ENCODE measurements around the gene UBE2Q2.
"Not testable (repeated sequence)": the region's sequence is repeated elsewhere in the genome, so short reads cannot be mapped to it uniquely, and the experiment has no call there.

The UBE2Q2 gene

DNA sequence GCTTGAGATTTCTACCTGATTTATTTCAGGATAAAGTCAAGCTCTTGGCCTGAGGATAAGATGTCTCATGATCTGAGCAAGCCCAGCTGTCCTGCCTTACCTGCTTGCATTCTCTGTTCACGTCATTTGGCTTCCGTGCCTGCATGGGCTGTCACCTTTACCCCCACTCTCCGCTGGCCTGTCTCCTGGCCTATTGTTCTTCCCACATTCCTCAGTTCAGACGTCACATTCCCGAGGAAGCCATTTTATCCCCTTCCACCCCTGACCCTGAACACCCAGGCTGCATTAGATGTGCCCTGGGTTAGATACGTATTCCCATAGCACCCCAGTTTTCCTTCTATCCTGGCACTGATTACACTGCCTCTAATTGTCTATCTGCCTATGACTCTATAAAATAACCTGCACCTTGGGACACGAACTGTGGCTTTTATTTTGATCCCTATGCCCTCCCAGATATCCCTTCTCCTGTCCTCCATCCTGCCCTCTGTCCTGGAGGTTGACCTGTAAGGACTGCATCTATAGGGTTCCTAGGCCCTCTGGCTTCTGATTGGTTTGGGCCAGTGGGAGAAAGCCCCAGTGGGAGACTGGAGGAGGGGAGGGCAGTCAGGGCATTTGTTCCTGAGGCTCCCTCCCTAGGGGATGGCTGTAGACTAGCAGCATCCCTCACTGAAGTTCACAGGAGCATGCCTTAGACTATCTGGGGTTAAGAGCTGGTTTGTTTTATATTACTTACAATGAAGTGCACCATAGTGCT is 19.2 kb upstream of the UBE2Q2 start:
- no peak for DNase-seq (ENCODE audit: low spot score)

DNA sequence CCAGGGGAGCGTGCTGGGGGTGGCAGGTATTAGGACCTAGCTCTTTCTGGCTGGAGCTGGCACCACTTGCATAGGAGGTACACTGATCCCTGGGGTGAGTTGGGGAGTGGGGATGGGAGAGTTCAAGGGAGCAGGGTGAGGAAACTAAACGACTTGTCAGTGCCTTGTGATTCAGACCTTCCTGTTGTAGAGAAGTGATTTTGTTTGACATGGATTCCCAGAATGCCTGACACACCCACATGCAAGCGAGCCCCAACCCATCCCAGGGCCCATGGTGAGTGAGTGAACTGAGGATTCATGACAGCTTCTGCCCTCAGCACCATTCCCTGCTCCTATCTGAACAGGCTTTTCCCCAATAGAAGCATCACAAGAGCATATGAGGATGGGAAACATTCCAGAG is 15.6 kb upstream of the UBE2Q2 start:
- no peak for DNase-seq (ENCODE audit: low spot score)

DNA sequence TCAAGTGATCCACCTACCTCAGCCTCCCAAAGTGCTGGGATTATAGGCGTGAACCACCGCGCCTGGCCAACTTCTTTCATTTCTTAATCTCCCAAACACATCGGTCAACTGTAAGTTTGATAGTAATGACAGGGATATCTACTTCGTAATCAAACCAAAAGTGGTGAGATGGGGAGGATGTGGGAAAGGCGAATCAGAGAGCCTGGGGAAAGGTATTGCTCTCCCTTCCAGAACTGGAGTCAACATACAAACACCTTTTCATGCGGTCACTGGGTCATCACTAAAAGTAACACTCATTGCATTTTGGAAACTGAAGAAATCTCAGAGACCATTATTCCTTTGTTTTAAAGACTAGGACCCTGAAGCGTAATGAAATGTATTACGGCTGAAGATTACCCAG is 14.8 kb upstream of the UBE2Q2 start:
- no peak for DNase-seq (ENCODE audit: low spot score)

DNA sequence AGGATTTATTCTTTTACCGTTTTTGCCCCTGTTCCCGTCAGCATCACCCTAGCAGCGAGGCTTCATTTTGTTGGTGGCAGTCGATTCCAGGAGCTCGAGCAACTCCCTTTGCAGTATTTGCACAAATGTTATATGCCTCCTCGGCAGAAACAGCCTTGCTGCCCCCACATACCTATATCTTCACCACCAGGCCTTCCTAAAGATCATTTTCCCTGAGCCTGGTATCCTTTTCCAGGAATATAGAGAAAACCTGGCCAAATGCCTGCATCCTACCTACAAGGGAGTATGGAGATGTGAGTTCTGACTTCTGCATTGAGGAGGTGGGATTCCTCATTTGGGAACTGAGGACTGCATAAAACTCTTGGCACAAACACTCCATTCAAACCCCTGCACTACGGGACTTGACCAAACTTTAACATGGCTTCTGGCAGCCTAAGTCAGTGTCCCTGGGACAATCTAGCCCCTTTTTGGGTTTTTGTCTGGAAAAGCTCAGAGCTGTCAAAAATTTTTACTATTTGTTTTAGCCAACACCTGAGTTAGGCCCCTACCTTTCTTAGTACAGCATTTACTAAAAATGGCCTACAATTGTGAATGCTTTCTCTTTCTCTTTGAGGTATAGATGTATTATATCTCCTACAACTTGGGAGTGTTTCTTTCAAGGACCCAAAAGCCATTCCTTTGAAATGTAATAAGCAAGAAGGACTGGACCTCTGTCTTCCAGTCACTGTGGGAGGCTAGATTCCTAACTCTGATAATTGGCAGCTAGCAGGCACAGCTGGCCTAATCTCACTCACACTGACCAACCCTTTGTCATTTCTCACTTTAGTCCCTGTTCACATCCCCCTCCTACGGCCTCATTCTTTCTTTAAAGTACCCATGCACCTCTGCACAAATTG is 12.1 kb upstream of the UBE2Q2 start:
- peak; percentile 43 for DNase-seq (ENCODE audit: low spot score)

DNA sequence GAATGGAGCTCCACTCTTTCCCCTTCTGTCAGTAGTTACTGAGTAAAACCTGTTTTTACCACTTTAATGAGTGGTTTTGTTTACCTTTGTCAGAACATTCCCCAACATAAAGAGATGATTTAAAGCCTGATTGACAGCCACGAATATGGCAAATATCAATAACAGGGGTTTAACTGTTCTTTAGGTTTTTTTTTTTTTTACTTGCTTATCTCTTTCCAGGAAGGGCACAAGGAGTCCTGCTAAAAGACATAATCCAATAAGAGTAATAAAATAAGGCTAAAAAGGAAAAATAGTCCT is 11.5 kb upstream of the UBE2Q2 start:
- no peak for DNase-seq (ENCODE audit: low spot score)

DNA sequence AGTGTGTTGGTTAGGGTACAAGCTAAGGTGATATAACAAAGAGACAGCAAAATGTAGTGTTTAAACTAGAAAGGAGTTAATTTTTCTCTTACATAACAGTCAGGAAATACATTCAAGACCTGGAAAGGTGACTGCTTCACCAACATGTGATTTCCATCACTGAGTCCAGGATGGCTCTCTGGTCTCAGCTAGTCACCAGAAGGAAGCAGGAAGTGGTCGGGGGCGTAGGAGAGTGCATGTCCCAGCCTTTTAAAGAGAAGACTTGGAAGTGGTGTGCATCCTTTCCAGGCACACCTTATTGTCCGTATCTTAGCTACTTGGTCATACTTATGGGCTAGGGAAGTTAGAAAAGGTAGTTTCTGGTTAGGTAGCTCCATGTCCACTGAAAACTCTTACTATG is 11.1 kb upstream of the UBE2Q2 start:
- no peak for DNase-seq (ENCODE audit: low spot score)

DNA sequence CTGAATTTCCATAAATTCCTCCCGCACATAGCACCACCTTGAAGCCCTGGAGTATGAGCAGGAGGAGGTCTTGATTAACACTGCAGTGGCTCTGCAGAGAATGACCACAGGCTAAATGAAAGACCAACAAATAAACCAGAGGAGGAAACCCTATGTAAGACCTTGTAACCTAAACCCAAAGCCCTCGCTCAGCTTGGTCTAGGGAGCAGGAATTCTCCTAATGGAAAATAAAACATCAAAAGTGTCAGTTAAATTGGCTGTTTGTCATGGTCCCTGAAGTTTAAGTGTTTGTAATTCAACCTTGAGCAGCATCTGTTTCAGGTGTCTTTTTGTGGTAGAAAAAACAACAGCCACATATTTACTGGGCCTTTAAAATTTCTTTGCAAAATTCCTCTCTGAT is 9.2 kb upstream of the UBE2Q2 start:
- DNase-seq (ENCODE audit: low spot score), result no peak

DNA sequence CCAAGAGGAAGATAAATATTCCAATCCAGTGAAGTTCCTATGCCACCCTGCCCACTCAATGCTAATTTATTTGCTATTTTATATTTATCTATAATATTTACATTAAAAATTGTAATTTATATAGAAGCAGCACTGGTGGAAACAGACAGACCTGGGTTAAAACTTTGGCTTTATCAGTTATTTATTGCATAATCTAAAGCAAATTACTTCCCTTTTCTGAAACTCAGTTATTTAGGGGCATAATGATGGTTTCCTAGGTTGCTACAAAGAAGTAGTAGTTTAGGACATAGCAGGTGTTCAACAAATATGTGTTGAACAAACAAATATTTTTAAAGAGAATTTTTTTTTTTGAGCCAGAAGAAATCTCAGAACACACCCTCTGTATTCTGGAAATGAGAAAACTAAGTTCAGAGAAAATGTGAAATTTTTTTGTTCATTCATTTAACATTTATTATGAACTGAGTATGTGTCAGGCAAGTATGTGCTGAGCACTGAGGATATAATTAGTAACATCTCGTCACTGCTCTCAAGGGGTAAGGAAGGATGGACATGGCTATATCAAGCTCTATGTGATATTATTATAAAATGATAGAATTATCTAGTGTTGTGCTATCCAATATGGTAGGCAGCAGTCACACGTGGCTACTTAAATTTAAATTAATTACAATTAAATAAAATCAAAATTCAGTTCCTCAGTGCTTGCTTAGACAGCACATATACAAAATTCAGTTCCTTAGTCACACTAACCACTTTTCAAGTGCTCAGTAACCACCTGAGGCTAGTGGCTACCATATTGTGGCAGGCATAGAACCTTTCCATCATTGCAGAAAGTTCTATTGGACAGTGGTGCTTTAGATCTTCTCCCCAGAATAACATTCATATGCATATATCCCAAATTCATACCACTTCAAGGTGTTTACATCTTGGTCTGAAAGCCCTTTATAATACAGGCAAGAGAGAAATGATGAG is 7.0 kb upstream of the UBE2Q2 start:
- no peak for DNase-seq (ENCODE audit: low spot score)

DNA sequence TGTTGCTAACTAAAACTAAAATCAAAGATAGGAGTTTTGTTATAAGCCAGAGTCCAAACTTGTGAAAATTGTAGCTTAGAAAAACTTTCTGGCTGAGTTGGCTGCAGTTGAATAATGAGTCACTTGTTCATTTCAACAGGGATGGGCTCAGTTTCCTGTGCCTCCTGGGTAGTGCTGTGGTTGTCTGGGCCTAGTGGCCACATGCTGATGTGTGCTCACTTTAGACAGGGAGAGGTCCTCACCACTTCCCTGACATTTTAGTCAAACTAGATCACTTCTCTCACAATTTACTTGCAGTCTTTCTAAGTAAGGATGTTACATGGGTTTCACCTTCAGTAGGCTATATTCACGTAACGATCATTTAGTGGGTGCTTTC is 6.3 kb upstream of the UBE2Q2 start:
- no peak for DNase-seq (ENCODE audit: low spot score)

DNA sequence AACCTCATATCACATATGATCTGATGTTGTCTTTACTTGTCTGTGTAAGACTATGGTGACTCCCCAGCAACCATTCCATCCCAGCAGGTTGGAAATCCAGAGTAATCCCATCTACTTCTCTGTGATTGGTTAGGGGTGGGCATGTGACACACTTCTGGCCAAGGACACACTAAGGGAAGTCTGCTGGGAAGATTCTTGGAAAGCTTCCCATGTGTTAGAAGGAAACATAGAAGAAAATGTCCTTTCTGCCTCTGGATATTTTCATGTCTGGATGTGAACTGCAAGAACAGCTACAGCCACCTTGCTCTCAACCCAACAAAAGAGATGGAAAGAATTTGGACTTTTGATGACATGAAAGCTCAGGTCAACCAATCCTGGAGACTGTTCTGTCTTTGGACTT is 2.6 kb upstream of the UBE2Q2 start:
- DNase-seq (ENCODE audit: low spot score), result no peak

DNA sequence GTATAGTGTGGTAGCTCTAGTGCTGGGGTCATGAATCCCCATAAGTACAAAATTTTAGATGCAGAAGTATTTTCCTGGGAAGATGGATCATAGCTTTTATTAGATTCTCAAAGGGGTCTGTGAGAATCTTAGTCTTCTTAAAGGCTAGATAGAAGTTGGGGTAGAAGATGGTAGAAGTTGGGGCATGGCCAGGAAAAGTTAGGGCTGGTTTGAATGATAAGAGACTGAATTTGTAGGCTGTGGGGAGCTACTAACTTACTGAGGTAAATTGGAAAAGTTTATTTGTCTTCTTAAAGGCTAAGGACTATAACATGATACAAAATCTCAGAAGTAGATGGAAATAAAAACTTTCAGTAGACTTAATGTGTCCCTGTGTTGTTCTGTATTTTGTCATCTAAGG is 1.6 kb upstream of the UBE2Q2 start:
- DNase-seq (ENCODE audit: low spot score), result no peak

DNA sequence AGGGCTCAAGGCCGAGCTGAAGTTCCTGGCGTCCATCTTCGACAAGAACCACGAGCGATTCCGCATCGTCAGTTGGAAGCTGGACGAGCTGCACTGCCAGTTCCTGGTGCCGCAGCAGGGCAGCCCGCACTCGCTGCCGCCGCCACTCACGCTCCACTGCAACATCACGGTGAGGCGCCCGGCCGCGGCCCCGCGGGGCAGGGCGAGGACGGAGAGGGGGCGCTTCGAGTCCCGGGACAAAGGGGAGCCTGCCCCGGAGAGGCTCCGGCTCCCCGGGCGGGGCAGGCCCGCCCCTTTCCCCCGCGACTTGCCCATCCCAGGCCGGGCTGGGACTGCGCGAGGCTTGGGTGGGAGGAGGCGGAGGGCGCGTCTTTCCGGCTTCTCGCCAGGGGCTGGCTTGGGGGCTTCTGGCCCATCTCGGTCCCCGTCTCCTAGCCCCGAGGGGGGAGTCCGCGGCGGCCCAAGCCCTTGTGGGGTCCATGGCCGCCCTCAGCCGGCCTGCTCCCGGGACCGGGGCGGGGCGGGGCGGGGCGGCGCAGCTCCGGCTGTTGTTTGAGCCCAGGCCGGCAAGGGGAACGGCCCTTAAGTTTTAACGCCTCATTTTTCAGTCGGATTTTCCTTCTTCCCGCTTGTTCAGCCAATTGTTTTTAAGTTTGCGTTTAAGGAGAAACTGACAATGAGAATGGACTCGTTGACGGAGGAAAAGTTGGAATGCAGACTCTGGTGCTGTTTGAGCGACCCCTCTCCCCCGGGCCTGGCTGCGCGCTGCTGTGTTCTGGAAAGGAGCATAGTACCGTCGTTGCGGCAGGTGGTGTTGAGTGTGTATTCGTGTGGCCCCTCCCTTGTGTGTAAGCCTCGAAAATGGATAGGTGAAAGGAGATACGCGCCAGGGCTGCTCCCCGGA is 683 bp downstream of the UBE2Q2 start:
- peak; percentile 48 for DNase-seq (ENCODE audit: low spot score)

DNA sequence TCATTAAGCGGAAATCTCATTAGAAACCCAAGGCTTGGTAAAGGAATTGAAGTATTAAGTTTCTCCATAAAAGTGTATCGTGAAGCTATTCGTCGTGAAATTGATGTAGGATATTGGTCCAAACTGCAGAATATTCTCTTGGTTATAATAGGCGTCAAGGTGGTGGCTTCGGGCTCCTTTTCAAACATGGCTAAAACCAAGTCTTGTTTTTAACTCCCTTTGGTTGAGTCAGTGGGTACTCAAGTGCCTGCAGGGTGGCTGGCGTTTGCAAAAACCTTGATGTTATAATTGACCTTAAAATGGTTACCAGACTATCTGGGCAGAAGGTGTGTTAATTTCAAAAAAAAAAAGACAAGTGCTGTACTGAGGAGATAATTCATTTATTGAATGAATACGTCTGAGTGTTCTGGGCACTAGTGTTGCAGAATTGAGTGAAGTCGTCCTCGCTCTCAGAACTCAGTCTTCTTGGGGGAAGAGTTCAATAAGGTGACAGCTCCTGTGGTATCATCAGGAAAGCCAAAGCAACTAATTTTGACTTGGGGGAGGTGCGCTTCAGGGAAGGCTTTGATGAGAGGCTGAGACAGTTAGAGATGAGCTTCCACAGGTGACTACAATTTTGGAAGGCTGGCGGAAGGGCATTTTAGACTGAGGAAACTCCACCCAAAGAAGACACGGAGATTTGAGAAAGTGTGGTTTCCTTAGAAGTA is 1.5 kb downstream of the UBE2Q2 start:
- no peak for DNase-seq (ENCODE audit: low spot score)

DNA sequence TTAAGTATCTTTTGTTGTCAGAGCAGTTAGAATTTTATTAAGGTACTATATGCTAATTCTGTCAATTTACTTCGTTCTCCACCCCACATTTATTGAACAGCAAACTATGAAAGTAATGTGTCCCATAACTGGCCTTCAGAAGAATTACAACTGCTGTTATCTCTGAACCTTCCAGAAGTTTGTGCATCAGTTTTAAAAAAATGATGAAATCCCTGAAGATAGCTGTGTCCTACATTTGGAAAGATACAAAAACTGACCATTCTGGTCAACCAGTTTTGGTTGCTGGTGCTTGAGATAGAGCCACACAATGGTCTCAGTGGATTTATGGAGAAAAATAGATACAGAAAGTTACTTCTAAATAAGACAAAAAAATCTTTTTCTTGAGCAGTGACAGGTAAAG is 5.9 kb downstream of the UBE2Q2 start:
- DNase-seq (ENCODE audit: low spot score), result no peak

DNA sequence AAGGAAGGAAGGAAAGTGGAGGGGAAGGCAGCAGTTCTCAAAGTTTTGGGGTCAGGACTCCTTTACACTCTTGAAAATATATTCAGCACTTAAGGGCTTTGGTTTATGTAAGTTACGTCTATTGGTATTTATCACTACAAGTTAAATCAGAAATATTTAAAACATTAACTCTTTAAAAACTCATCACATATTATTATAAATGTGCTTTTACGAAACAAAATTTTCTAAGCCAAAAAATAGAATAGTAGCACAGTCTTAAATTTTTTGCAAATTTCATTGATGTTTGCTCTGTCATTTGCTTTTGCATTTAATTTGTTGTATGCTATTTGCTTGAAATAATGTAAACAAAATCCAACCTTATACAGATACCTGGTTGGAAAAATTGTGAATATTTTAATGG is 7.5 kb downstream of the UBE2Q2 start:
- DNase-seq (ENCODE audit: low spot score), result no peak

DNA sequence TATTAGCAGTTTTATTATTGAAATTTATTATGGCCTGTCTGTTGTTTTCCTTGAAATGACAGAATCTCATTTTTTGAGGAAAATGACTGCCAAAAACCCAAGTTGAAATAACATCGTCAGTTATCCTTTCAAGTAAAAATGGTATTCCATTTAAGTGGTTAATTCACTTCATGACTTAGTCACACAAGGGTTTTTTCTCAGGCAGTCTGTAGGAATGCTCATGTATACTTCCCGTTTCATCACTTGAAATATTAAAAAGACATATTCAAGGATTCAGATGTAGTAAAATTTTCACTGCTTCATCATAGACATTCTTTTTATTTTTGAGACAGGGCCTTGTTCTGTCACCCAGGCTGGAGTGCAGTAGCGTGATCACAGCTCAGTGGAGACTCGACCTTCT is 8.3 kb downstream of the UBE2Q2 start:
- DNase-seq (ENCODE audit: low spot score), result not testable (repeated sequence)

DNA sequence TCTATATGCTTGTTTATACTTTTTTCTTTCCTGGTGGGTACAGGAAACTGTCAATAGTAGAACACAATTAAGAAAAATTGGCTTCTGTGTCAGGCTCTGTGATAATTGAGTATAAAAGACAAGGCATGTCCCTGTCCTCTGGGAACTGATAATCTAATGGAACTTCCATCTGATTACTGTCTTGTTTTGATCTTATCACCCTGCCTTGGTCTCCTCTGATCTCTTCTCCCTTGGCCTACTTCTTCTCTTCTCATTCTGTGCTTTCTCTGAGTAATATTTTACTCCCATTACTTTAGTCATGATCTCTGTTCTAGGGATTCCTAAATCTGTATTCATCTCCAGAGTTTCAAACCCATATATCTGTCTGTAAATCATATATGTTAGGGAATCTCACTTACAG is 14.6 kb downstream of the UBE2Q2 start:
- peak; percentile 73 for DNase-seq (ENCODE audit: low spot score)

DNA sequence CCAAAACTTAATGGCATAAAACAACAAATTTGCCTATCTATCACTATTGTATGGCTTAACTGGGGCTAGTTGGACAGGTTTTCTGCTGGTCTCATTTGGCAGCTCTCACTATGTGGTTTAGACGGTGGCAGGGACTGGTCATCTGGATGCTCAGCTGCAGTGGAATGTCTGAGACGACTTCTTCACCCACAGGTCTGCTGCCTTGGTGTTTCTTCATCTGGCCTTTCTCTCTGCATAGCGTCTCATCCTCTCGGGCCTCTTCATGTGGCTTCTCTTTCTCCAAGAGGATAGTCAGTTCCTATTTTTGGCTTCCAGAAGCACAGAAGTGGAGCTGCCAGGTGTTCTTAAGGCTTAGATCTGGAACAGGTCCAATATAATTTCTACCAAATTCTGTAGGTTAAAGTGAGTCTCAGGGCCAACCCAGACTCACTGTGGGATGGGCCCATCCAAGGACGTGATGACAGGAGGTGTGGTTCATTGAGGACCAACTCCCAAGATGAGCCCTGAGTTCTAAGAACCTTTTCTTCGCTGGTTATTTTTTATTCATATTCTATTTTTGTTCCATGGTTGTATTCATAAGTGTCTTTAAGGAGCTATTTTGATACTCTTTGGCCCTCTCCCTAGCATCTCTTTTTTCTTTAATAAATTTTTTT is 18.6 kb downstream of the UBE2Q2 start:
- no peak for DNase-seq (ENCODE audit: low spot score)

DNA sequence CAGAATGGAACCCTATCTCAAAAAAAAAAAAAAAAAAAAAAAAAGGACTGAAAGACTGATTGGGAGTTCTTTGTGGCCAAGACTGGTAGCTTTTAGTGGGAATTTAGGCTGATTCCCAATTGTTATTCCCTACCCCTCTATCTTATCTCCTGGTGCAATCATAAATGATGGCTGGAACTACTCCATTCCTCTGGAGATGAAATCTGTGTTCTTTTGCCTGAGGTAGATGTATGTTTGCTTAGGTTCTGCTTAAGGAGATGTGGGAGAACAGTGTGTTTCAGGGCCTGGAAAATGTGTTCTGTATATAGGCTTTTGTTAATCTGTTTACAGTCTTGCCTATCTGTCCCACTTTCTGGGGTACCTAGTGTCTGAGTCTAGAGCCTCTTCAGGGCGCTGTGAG is 19.5 kb downstream of the UBE2Q2 start:
- DNase-seq (ENCODE audit: low spot score), result no peak
